ENCODE measurements around the gene PAX8. TPM values are rescaled to one million over a fixed set of nuclear protein-coding genes. Genes with fewer than 3 reads are reported as not detected.

PAX8 gene
- total and polyA plus RNA-seq, 2 of the 13 experiments (the other 11 are each of a cell fraction or from before 2014, with no cell fraction given), result 1.5 to 8.8 TPM

GRCh38 chr2:113198790-113199612 is 79.7 kb downstream of the PAX8 start (continued):
- peak; percentile 79; the same call in 1 of the 2 replicates for TF ChIP-seq ZNF512B (CRISPR knock-in tag; IDR thresholded peaks at IDR 0.05; ENCODE audit: borderline replicate concordance)
- TF ChIP-seq ZNF441 (CRISPR knock-in tag; IDR thresholded peaks at IDR 0.05; ENCODE audit: borderline replicate concordance), result peak; percentile 56; the same call in 1 of the 2 replicates
- peak; percentile 43 for TF ChIP-seq ZNF121 (CRISPR knock-in tag; IDR thresholded peaks at IDR 0.05)
- TF ChIP-seq GATAD2A (CRISPR knock-in tag; IDR thresholded peaks at IDR 0.05), result peak; percentile 71
- no peak; the same call in 1 of the 2 replicates for TF ChIP-seq E2F5 (CRISPR knock-in tag; conservative IDR thresholded peaks at IDR 0.05)
- no peak for TF ChIP-seq NR1H2 (CRISPR knock-in tag; IDR thresholded peaks at IDR 0.05; ENCODE audit: borderline replicate concordance, low read depth)
- no peak; the same call in none of the 2 replicates for TF ChIP-seq FOXA3 (CRISPR knock-in tag; IDR thresholded peaks at IDR 0.05)
- no peak for TF ChIP-seq SP1 (IDR thresholded peaks at IDR 0.05)
- TF ChIP-seq SP1 (CRISPR knock-in tag; IDR thresholded peaks at IDR 0.05), result peak; percentile 90
- TF ChIP-seq CTCF (CRISPR knock-in tag; IDR thresholded peaks at IDR 0.05), result peak; percentile 96
- TF ChIP-seq TERF1 (CRISPR knock-in tag; IDR thresholded peaks at IDR 0.05), result no peak
- TF ChIP-seq KDM5A (IDR thresholded peaks at IDR 0.05; ENCODE audit: borderline replicate concordance, low read length), result no peak; the same call in 1 of the 2 replicates
- peak; percentile 98 for TF ChIP-seq ZNF546 (CRISPR knock-in tag; conservative IDR thresholded peaks at IDR 0.05)
- TF ChIP-seq NFAT5 (CRISPR knock-in tag; IDR thresholded peaks at IDR 0.05), result peak; percentile 58; the same call in 1 of the 2 replicates
- TF ChIP-seq ATF3 (CRISPR knock-in tag; IDR thresholded peaks at IDR 0.05), result peak; percentile 49; the same call in 1 of the 2 replicates
- TF ChIP-seq THAP11 (CRISPR knock-in tag; IDR thresholded peaks at IDR 0.05), result peak; percentile 81
